HCT116 (cell line): Measurements from ENCODE around the gene DYRK1B.

ENCODE experiments used
- ATF3 ChIP-seq: IDR thresholded peaks from 2 replicates; pipeline ENCODE4 v1.6.1; 2012
- CEBPB ChIP-seq: IDR thresholded peaks from 2 replicates; pipeline ENCODE4 v1.6.1; 2012; ENCODE audit warnings: low read depth
- EGR1 ChIP-seq: IDR thresholded peaks from 2 replicates; pipeline ENCODE4 v1.6.1; 2012; ENCODE audit warnings: low read depth
- EZH2 ChIP-seq: fragments of 200-600 bp; sonication (generic); IDR thresholded peaks from 2 replicates; pipeline ENCODE4 v1.6.1; 2017; ENCODE audit warnings: antibody characterized with exemption, mixed run types
- EZH2phosphoT487 ChIP-seq: fragments of 200-600 bp; IDR thresholded peaks from 2 replicates; pipeline ENCODE4 v1.6.1; 2018; ENCODE audit warnings: antibody characterized with exemption, borderline replicate concordance
- JUND ChIP-seq: IDR thresholded peaks from 2 replicates; pipeline ENCODE4 v1.6.1; 2012
- MAX ChIP-seq: IDR thresholded peaks from 2 replicates; pipeline ENCODE4 v1.6.1; 2012
- POLR2A ChIP-seq: IDR thresholded peaks from 2 replicates; pipeline ENCODE4 v1.7.0; 2011; ENCODE audit warnings: borderline replicate concordance; ENCODE audit not compliant: insufficient read depth, insufficient read length; ENCODE audit errors: extremely low read depth
- POLR2AphosphoS5 ChIP-seq: IDR thresholded peaks from 2 replicates; pipeline ENCODE4 v1.6.1; 2011; ENCODE audit warnings: mild to moderate bottlenecking, low read depth, low read length, moderate library complexity
- SIN3A ChIP-seq: IDR thresholded peaks from 2 replicates; pipeline ENCODE4 v1.6.1; 2012; ENCODE audit warnings: low read depth
- YY1 ChIP-seq: IDR thresholded peaks from 2 replicates; pipeline ENCODE4 v1.6.1; 2011; ENCODE audit warnings: low read length, low read depth, moderate library complexity, mild to moderate bottlenecking; ENCODE audit not compliant: insufficient replicate concordance; ENCODE audit errors: extremely low read depth
- ZBTB33 ChIP-seq: IDR thresholded peaks from 2 replicates; pipeline ENCODE4 v1.6.1; 2011; ENCODE audit warnings: mild to moderate bottlenecking, low read length, moderate library complexity; ENCODE audit not compliant: insufficient replicate concordance; ENCODE audit errors: extremely low read depth
- TF ChIP-seq, protein P1 (sequence below), 3 experiments: fragments of 200-600 bp in 1 of 3; sonication (generic) in 1 of 3; IDR thresholded peaks in 2 of 3; conservative IDR thresholded peaks in 1 of 3; 2 replicates each; pipeline ENCODE4 v1.5.1; 2012 to 2017; ENCODE audit warnings: low read depth in 2 of 3, low read length in 2 of 3, antibody characterized with exemption in 1 of 3, borderline replicate concordance in 1 of 3, control low read depth in 1 of 3, mild to moderate bottlenecking in 1 of 3, mixed read lengths in 1 of 3, mixed run types in 1 of 3, moderate library complexity in 1 of 3; ENCODE audit not compliant: insufficient read depth in 1 of 3
- TF ChIP-seq, protein P2 (sequence below): IDR thresholded peaks from 2 replicates; pipeline ENCODE4 v1.6.1; 2012; ENCODE audit warnings: low read depth

GRCh38 chr19:39825093-39825463 lies 8.9 kb downstream of the DYRK1B start:
- TF ChIP-seq POLR2AphosphoS5, result no peak
- TF ChIP-seq POLR2A, result no peak
- TF ChIP-seq, protein P1, sequence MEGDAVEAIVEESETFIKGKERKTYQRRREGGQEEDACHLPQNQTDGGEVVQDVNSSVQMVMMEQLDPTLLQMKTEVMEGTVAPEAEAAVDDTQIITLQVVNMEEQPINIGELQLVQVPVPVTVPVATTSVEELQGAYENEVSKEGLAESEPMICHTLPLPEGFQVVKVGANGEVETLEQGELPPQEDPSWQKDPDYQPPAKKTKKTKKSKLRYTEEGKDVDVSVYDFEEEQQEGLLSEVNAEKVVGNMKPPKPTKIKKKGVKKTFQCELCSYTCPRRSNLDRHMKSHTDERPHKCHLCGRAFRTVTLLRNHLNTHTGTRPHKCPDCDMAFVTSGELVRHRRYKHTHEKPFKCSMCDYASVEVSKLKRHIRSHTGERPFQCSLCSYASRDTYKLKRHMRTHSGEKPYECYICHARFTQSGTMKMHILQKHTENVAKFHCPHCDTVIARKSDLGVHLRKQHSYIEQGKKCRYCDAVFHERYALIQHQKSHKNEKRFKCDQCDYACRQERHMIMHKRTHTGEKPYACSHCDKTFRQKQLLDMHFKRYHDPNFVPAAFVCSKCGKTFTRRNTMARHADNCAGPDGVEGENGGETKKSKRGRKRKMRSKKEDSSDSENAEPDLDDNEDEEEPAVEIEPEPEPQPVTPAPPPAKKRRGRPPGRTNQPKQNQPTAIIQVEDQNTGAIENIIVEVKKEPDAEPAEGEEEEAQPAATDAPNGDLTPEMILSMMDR (IDR thresholded peaks at IDR 0.05 in 2 of 3, conservative IDR thresholded peaks at IDR 0.05 in 1 of 3; ENCODE audit: borderline replicate concordance in 1 of 3, insufficient read depth in 1 of 3, low read depth in 2 of 3, low read length in 2 of 3), result no peak
- TF ChIP-seq EZH2phosphoT487, result no peak
- TF ChIP-seq JUND, result no peak
- no peak for TF ChIP-seq CEBPB
- no peak for TF ChIP-seq ZBTB33
- TF ChIP-seq EZH2, result no peak
- TF ChIP-seq MAX, result no peak
- TF ChIP-seq, protein P2, sequence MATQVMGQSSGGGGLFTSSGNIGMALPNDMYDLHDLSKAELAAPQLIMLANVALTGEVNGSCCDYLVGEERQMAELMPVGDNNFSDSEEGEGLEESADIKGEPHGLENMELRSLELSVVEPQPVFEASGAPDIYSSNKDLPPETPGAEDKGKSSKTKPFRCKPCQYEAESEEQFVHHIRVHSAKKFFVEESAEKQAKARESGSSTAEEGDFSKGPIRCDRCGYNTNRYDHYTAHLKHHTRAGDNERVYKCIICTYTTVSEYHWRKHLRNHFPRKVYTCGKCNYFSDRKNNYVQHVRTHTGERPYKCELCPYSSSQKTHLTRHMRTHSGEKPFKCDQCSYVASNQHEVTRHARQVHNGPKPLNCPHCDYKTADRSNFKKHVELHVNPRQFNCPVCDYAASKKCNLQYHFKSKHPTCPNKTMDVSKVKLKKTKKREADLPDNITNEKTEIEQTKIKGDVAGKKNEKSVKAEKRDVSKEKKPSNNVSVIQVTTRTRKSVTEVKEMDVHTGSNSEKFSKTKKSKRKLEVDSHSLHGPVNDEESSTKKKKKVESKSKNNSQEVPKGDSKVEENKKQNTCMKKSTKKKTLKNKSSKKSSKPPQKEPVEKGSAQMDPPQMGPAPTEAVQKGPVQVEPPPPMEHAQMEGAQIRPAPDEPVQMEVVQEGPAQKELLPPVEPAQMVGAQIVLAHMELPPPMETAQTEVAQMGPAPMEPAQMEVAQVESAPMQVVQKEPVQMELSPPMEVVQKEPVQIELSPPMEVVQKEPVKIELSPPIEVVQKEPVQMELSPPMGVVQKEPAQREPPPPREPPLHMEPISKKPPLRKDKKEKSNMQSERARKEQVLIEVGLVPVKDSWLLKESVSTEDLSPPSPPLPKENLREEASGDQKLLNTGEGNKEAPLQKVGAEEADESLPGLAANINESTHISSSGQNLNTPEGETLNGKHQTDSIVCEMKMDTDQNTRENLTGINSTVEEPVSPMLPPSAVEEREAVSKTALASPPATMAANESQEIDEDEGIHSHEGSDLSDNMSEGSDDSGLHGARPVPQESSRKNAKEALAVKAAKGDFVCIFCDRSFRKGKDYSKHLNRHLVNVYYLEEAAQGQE, result no peak
- no peak for TF ChIP-seq ATF3
- no peak for TF ChIP-seq YY1
- TF ChIP-seq SIN3A, result no peak
- no peak for TF ChIP-seq EGR1
